ENCODE results near the gene LCN9.

LCN9 gene

DNA sequence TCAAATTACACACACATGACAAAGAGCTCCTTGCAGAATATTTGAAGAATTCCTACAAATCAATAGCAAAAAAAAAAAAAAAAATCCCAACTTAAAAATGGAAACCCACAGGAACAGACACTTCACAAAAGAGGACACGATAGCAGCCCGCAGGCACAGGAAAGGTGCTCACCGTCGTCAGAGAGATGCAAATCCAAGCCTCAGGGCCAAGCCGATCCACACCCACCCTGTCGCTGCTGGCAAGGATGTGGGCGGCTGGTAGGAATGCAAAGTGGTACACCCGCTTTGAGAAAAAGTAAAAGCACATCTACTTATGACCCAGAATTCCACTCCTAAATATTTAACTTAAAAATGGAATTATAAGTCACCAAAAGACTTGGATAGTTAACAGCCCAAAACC lies 10.8 kb downstream of the LCN9 start:
- no peaks in the 10 kb centered on the region for H3K27me3 ChIP-seq (ENCODE audit: control insufficient read depth, insufficient read depth, low read length)
- H3K9me3 ChIP-seq (ENCODE audit: control insufficient read depth, insufficient read depth, low read depth, low read length) = peaks cover 10% of the 10 kb centered on the region
- no peak overlapping the region for H3K9ac ChIP-seq (ENCODE audit: low read length)
- H3K36me3 ChIP-seq (ENCODE audit: control insufficient read depth, insufficient read depth, low read length) = no peaks in the 10 kb centered on the region
- no peak overlapping the region for H3K27ac ChIP-seq (ENCODE audit: low read depth, low read length)
- H3K4me1 ChIP-seq (ENCODE audit: control insufficient read depth, insufficient read depth, low read length) = peaks cover 2% of the 10 kb centered on the region; the same call in 1 of the 2 replicates
- no peak overlapping the region for H3K4me3 ChIP-seq (ENCODE audit: low read depth, low read length)

DNA sequence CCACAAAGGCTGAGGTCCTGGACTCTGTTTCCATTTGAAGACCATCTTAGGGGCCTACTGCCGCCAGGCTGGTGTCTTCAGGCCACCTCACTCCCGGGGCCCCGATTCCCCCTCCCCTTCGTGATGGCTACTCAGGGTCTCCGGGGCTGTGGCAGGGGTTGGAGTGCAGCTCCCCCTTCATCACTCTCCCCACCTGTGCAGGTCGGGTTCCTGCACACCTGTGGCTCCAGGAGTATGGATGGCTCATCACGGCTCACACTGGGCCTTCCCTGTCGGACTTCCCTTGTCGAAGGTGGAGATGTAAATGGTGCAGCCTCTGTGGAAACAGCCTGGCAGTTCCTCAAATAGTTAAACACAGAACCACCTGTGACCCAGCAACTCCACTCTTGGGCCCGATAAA lies 11.9 kb downstream of the LCN9 start:
- Histone ChIP-seq H3K9me3 (ENCODE audit: control insufficient read depth, insufficient read depth, low read depth, low read length) (no peaks in the 10 kb centered on the region), H3K4me3 (ENCODE audit: low read depth, low read length) (no peak overlapping the region), H3K36me3 (ENCODE audit: control insufficient read depth, insufficient read depth, low read length) (no peaks in the 10 kb centered on the region), H3K27me3 (ENCODE audit: control insufficient read depth, insufficient read depth, low read length) (no peaks in the 10 kb centered on the region), H3K4me1 (ENCODE audit: control insufficient read depth, insufficient read depth, low read length) (peaks cover 2% of the 10 kb centered on the region; the same call in 1 of the 2 replicates), H3K27ac (ENCODE audit: low read depth, low read length) (no peak overlapping the region), H3K9ac (ENCODE audit: low read length) (no peak overlapping the region)

DNA sequence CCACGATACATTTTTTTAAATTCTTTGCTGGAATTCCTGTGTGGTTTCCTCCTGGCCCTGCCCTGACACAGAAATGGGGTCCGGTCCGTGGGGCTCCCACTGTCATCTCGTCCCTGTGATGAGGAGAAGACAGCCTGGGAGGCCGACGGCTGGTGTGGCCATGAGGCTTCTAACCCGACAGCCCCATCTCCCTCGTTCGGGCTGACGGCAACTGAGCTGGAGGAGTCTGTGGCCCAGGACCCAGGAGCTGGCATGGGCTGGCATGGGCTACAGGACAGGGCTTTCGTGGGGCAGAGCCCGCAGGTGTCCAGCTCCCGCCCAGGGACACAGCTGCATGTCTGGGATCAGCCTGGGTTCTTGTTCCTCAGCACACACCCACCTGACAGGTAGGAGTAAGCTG lies 13.8 kb downstream of the LCN9 start:
- H3K4me1 ChIP-seq (ENCODE audit: control insufficient read depth, insufficient read depth, low read length) = peaks cover 1% of the 10 kb centered on the region; the same call in 1 of the 2 replicates
- H3K36me3 ChIP-seq (ENCODE audit: control insufficient read depth, insufficient read depth, low read length) = no peaks in the 10 kb centered on the region
- H3K4me3 ChIP-seq (ENCODE audit: low read depth, low read length) = no peak overlapping the region
- no peak overlapping the region for H3K9ac ChIP-seq (ENCODE audit: low read length)
- H3K27me3 ChIP-seq (ENCODE audit: control insufficient read depth, insufficient read depth, low read length) = no peaks in the 10 kb centered on the region
- H3K9me3 ChIP-seq (ENCODE audit: control insufficient read depth, insufficient read depth, low read depth, low read length) = no peaks in the 10 kb centered on the region
- H3K27ac ChIP-seq (ENCODE audit: low read depth, low read length) = no peak overlapping the region

DNA sequence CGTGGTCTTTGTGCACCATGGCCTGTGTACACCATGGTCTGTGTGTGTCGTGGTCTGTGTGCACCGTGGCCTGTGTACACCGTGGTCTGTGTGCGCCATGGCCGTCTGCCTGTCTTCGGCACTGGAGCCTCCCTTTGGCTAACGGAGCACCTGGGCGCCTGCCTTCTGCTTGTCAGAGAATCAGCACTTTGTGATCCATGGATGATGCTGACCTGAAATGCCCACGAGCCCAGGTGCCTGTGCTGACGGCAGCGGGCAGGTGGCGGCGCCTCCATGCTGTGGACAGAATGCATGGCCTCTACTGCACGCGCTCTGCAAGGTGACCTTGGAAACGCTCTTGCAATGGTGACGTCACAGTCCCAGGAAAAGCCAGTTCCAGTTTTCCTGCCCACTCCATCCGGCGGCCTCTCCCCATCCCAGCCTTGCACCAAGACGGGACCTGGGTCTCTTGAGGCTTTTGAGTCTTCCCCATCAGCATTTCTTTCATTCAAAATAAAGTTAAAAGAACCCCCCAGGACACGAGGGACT lies 14.6 kb downstream of the LCN9 start:
- Histone ChIP-seq H3K9ac (ENCODE audit: low read length) (no peak overlapping the region), H3K9me3 (ENCODE audit: control insufficient read depth, insufficient read depth, low read depth, low read length) (no peaks in the 10 kb centered on the region), H3K27ac (ENCODE audit: low read depth, low read length) (no peak overlapping the region), H3K27me3 (ENCODE audit: control insufficient read depth, insufficient read depth, low read length) (no peaks in the 10 kb centered on the region), H3K36me3 (ENCODE audit: control insufficient read depth, insufficient read depth, low read length) (no peaks in the 10 kb centered on the region), H3K4me1 (ENCODE audit: control insufficient read depth, insufficient read depth, low read length) (no peaks in the 10 kb centered on the region), H3K4me3 (ENCODE audit: low read depth, low read length) (no peak overlapping the region)

DNA sequence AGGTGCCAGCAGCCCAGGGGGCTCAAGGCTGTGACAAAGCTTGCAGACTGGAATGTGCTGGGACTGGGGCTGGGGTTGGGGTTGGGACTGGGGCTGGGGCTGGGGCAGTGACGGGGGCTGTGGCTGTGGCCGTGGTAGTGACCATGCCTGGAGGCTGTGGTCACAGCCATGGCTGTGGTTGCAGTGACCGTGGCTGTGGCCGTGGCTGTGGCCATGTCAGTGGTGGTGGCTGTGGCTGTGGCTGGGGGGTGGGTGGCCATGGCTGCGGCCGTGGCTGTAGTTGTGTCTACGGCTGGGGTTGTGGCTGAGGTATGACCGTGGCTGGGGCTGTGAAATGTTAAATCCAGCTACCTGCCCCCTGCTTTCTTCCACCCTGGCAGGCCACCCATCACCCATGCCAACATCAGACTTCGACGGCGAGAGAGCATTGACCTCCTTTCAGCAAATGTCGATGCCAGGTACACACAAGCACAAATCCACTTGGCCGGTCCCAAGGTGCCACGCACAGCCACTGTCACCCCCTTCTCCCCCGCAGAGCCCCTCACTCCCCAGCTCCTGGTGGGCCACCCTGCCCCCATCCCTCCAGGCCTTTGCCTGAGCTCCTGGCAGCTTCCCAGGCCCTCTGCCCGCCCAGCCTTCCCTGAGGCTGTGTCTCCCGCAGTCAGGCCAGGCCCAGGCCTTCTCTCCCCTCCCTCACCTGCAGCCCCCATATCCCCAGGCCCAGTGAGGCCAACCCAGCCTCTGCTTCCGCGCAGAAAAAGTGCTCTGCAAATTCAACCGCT lies 15.3 kb downstream of the LCN9 start:
- H3K9ac ChIP-seq (ENCODE audit: low read length) = no peak overlapping the region
- H3K4me3 ChIP-seq (ENCODE audit: low read depth, low read length) = no peak overlapping the region
- no peaks in the 10 kb centered on the region for H3K4me1 ChIP-seq (ENCODE audit: control insufficient read depth, insufficient read depth, low read length)
- no peak overlapping the region for H3K27ac ChIP-seq (ENCODE audit: low read depth, low read length)
- H3K36me3 ChIP-seq (ENCODE audit: control insufficient read depth, insufficient read depth, low read length) = no peaks in the 10 kb centered on the region
- no peaks in the 10 kb centered on the region for H3K9me3 ChIP-seq (ENCODE audit: control insufficient read depth, insufficient read depth, low read depth, low read length)
- no peaks in the 10 kb centered on the region for H3K27me3 ChIP-seq (ENCODE audit: control insufficient read depth, insufficient read depth, low read length)

DNA sequence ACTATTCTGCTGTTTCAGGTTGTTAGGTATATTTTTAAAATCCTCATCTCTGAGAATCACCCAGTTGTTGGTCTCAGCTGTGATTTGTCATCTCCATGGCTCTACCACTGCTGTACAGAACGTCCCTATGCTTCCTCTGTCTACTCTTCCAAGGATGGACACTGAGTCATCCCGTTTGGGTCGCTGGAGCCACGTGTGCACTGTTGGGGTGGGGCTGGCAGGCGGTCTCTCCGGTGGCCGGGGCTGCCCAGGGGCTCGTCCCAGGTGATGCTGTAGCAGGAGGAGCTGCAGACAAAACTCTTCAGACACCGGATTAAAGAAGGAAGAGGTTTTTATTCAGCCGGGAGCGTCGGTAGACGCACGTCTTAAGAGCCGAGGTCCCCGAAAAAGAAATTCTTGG lies 16.9 kb downstream of the LCN9 start:
- Histone ChIP-seq H3K9ac (ENCODE audit: low read length) (no peak overlapping the region), H3K27ac (ENCODE audit: low read depth, low read length) (no peak overlapping the region), H3K4me1 (ENCODE audit: control insufficient read depth, insufficient read depth, low read length) (no peaks in the 10 kb centered on the region), H3K4me3 (ENCODE audit: low read depth, low read length) (no peak overlapping the region), H3K27me3 (ENCODE audit: control insufficient read depth, insufficient read depth, low read length) (no peaks in the 10 kb centered on the region), H3K9me3 (ENCODE audit: control insufficient read depth, insufficient read depth, low read depth, low read length) (no peaks in the 10 kb centered on the region), H3K36me3 (ENCODE audit: control insufficient read depth, insufficient read depth, low read length) (no peaks in the 10 kb centered on the region)

DNA sequence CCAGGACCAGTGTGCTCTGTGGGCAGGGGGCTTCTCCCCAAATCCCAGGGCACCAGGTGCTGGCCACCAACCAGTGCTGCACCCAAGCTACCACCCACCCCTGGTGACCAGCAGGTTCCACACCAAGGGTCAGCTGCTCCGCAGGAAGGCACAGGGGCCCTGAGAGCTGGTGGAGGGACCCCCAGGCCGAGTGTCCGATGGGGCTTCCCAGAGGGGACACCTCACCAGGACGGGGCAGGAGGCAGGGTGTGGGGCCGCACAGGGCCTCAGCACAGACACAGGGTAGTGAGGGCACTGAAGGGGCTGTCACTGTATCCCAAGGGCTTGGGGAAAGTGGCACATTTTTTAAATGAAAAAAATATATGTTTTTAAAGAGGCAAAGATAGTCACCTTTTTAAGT lies 18.1 kb downstream of the LCN9 start:
- H3K27me3 ChIP-seq (ENCODE audit: control insufficient read depth, insufficient read depth, low read length) = no peaks in the 10 kb centered on the region
- H3K27ac ChIP-seq (ENCODE audit: low read depth, low read length) = no peak overlapping the region
- no peak overlapping the region for H3K4me3 ChIP-seq (ENCODE audit: low read depth, low read length)
- H3K9ac ChIP-seq (ENCODE audit: low read length) = no peak overlapping the region
- no peaks in the 10 kb centered on the region for H3K4me1 ChIP-seq (ENCODE audit: control insufficient read depth, insufficient read depth, low read length)
- no peaks in the 10 kb centered on the region for H3K36me3 ChIP-seq (ENCODE audit: control insufficient read depth, insufficient read depth, low read length)
- H3K9me3 ChIP-seq (ENCODE audit: control insufficient read depth, insufficient read depth, low read depth, low read length) = no peaks in the 10 kb centered on the region

DNA sequence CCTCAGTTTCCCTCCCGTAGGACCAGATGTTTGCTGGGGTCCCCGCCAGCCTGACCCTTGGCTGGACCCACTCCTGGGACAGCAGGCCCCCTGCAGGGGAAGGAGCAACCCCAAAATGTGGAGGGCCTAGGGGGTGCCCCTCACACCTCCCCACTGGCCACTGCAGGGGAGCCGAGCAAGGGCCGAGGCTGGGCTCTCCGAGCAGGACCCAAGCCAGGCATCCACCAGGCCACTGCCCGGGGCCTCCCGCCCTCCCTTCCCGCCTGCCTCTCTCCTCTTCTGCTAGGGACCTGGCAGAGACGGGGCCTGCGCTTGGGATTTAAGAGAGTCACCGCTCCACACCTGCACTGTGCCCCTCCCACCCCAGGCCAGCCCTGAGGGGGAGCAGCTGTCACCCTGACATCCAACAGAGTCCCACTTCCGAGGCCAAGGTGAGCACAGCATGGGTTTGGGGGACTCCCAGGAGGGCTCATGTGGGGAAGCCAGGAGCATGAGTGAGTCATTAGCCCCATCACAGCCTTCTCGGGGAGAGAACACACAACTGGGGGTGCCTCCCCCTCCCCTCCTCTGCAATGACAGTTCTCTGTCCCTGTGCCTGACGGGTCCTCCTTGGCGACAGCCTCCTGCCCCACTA lies 20.4 kb downstream of the LCN9 start:
- no peaks in the 10 kb centered on the region for H3K9me3 ChIP-seq (ENCODE audit: control insufficient read depth, insufficient read depth, low read depth, low read length)
- H3K4me1 ChIP-seq (ENCODE audit: control insufficient read depth, insufficient read depth, low read length) = no peaks in the 10 kb centered on the region
- no peak overlapping the region for H3K4me3 ChIP-seq (ENCODE audit: low read depth, low read length)
- H3K36me3 ChIP-seq (ENCODE audit: control insufficient read depth, insufficient read depth, low read length) = no peaks in the 10 kb centered on the region
- H3K27ac ChIP-seq (ENCODE audit: low read depth, low read length) = no peak overlapping the region
- no peak overlapping the region for H3K9ac ChIP-seq (ENCODE audit: low read length)
- no peaks in the 10 kb centered on the region for H3K27me3 ChIP-seq (ENCODE audit: control insufficient read depth, insufficient read depth, low read length)

DNA sequence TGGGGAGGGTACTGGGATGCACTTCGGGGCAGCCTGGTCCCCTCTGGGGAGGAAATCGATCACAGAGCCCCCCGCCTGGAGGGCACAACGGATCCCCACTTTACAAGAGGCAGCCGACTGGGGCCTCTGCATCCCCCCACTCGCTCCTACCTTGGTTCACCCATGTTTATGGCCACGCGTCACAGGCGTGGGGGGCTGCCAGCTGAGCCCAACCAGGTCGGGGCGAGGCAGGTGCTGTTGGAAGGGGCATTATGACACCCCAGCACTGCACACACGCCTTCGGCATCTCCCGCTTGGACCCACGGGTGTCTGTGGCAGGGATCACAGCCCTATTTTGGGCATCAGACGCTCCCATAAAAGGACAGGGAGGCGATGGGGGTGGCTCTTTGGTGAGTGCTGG lies 21.6 kb downstream of the LCN9 start:
- H3K27ac ChIP-seq (ENCODE audit: low read depth, low read length) = no peak overlapping the region
- H3K36me3 ChIP-seq (ENCODE audit: control insufficient read depth, insufficient read depth, low read length) = no peaks in the 10 kb centered on the region
- no peaks in the 10 kb centered on the region for H3K4me1 ChIP-seq (ENCODE audit: control insufficient read depth, insufficient read depth, low read length)
- H3K9me3 ChIP-seq (ENCODE audit: control insufficient read depth, insufficient read depth, low read depth, low read length) = no peaks in the 10 kb centered on the region
- H3K4me3 ChIP-seq (ENCODE audit: low read depth, low read length) = no peak overlapping the region
- H3K27me3 ChIP-seq (ENCODE audit: control insufficient read depth, insufficient read depth, low read length) = no peaks in the 10 kb centered on the region
- H3K9ac ChIP-seq (ENCODE audit: low read length) = no peak overlapping the region

DNA sequence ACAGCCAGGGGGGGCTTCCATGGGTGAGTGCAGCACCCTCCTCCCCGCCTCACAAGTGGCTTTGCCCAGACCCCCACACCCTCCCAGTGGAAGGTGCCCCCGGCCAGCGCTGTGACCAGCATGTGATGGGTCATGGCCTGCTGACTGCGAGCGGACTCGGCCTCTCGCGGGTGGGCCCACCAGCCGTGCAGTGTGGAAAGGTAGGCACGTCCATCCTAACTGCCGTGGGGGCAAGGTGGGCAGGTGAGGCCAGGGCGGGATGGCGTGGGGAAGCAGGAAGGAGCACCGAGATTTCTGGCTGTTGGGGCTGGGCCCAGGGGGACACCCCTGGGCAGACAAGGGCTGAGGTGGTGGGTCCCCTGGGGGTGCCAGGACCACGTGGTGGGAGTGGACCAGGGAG lies 24.1 kb downstream of the LCN9 start:
- H3K4me1 ChIP-seq (ENCODE audit: control insufficient read depth, insufficient read depth, low read length) = no peaks in the 10 kb centered on the region
- H3K9ac ChIP-seq (ENCODE audit: low read length) = no peak overlapping the region
- no peaks in the 10 kb centered on the region for H3K36me3 ChIP-seq (ENCODE audit: control insufficient read depth, insufficient read depth, low read length)
- no peaks in the 10 kb centered on the region for H3K9me3 ChIP-seq (ENCODE audit: control insufficient read depth, insufficient read depth, low read depth, low read length)
- no peak overlapping the region for H3K27ac ChIP-seq (ENCODE audit: low read depth, low read length)
- H3K4me3 ChIP-seq (ENCODE audit: low read depth, low read length) = no peak overlapping the region
- H3K27me3 ChIP-seq (ENCODE audit: control insufficient read depth, insufficient read depth, low read length) = no peaks in the 10 kb centered on the region

DNA sequence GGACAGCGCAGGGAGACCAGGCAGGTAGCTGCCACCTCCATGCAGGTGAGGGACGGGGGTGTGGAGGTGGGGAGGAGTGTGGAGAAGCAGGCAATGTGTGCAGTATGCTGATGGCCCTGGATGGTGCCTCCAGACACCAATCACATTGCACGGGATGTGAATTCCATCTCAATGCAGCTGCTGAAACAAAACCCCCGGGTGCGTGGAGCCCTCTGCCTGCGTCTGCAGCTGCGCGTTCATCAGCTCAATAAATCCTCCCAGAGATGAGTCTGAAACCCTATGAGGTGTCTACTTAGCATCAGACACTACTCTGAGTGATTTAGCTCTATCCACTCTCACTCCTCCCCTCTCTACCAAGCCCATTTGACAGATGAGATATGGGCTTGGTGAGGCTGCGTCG lies 25.9 kb downstream of the LCN9 start:
- Histone ChIP-seq H3K9ac (ENCODE audit: low read length) (no peak overlapping the region), H3K9me3 (ENCODE audit: control insufficient read depth, insufficient read depth, low read depth, low read length) (no peaks in the 10 kb centered on the region), H3K4me1 (ENCODE audit: control insufficient read depth, insufficient read depth, low read length) (no peaks in the 10 kb centered on the region), H3K27ac (ENCODE audit: low read depth, low read length) (no peak overlapping the region), H3K27me3 (ENCODE audit: control insufficient read depth, insufficient read depth, low read length) (no peaks in the 10 kb centered on the region), H3K36me3 (ENCODE audit: control insufficient read depth, insufficient read depth, low read length) (no peaks in the 10 kb centered on the region), H3K4me3 (ENCODE audit: low read depth, low read length) (no peak overlapping the region)
